Measurements from ENCODE around the gene ZNF578. TPM values are rescaled to one million over a fixed set of nuclear protein-coding genes. Genes with fewer than 3 reads are reported as not detected.

Gene ZNF578
- total RNA-seq (0.27 TPM), polyA plus RNA-seq (1 to 10 TPM; 2.5 to 5.9 (median 3.1) TPM)

DNA sequence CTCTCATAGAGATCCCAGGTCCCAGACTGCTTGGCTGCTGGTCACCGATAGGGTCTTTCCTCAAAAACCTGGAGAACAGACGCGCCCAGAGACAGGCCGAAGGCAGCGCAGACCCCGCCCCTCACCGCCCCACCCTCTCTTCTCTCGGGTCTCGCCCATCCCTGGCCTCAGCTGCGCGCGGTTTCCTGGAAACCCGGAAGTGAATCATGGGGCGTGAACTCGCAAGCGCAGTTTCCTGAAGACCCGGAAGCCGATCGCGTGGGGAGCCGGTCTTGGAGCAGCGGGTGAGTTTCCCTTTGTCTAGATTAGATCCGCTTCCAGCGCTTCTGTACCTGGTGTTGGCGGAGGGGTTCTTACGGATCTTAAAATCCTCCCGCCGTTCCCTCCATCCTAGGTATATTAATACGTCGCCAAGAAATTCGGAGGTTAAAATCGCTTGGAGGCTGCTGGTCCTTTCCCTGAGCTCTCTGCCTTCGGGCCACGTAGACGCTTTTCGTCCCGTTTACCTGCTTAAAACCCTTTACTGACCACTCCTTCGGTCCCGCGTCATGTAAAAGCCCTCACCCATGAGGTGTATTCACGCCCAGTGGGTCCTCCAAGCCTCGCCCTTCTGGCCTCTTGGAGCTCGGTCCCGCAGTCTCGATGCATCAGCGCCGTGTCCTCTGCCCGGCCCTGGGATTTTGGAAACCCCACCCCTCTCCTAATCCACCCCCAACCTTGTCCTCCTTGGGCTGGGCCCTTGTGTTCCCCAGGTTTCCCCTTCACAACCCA is at the start of gene ZNF578:
Gene ZNF578 (plus strand): TSS at position 230 of the 771 bp plus-strand sequence. CDS start 48,293 bp downstream, outside the sequence.
- no peak within 1 kb of the TSS for H3K27ac ChIP-seq (ENCODE audit: insufficient read depth, low read length, poor library complexity, severe bottlenecking)
- H3K27ac Mint-ChIP-seq, result peak within 1 kb of the TSS in 2 of 3 donors; percentile 14 to 67

DNA sequence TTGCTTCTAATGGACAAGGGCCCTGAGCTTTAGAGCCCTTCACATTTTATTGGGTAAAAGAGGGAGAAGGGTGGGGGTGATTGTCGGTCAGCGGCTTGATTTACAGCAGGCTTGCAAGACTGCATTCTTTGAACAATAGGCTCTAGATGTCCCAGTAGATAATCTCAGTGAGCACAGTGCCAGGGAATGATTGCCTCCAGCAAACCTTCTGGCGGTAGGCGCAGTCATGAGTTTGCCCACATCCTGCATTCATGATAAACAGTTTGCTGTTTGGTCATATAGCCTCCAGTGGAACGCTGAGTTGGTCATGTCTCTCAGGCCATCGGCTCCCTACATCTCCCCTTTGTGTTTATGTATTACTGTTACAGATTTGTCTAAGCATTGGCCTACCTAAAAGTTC is 43.1 kb upstream of the ZNF578 start:
- no peak for DNase-seq
- peaks cover 67 to 90% of the 10 kb centered on the region in 2 experiments for H3K9me3 ChIP-seq (ENCODE audit: control insufficient read depth in 2 of 2, low read length in 2 of 2)

More for the DNA sequence above, at the start of gene ZNF578:
- peaks cover 0 to 26% (median 3%) of the 10 kb centered on the region in 4 donors for H3K4me1 Mint-ChIP-seq
- peak within 1 kb of the TSS; percentile 85 for H3K4me3 ChIP-seq (ENCODE audit: low read depth, low read length)
- peaks cover 47% of the 10 kb centered on the region for H3K36me3 Mint-ChIP-seq
- H3K27me3 Mint-ChIP-seq, result no peaks in the 10 kb centered on the region
- DNase-seq (peak; percentile 11 to 74 (median 57)), ATAC-seq (ENCODE audit: low read depth in 2 of 2) (peak; percentile 68 to 73)
- peaks cover 18% of the 10 kb centered on the region for H3K36me3 ChIP-seq (ENCODE audit: control insufficient read depth, insufficient read depth, low read length)
- H3K4me1 ChIP-seq (ENCODE audit: control insufficient read depth, insufficient read depth, low read length, poor library complexity, severe bottlenecking), result no peaks in the 10 kb centered on the region
- no peaks in the 10 kb centered on the region for H3K27me3 ChIP-seq (ENCODE audit: control insufficient read depth, insufficient read depth, low read length)
- peaks cover 0 to 88% (median 46%) of the 10 kb centered on the region in 7 donors for H3K9me3 Mint-ChIP-seq
- H3K4me3 Mint-ChIP-seq, result peak within 1 kb of the TSS; percentile 83 to 91 (median 84)
- peaks cover 56 to 90% of the 10 kb centered on the region in 2 experiments for H3K9me3 ChIP-seq (ENCODE audit: control insufficient read depth in 2 of 2, low read length in 2 of 2)

GRCh38 chr19:52415711-52416110 is 37.6 kb upstream of the ZNF578 start:
- Mint-ChIP-seq H3K9me3 (peaks cover 0 to 79% (median 25%) of the 10 kb centered on the region in 7 donors), H3K36me3 (peaks cover 25% of the 10 kb centered on the region), H3K4me3 (no peak overlapping the region), H3K4me1 (no peaks in the 10 kb centered on the region), H3K27ac (no peak overlapping the region), H3K27me3 (no peaks in the 10 kb centered on the region)
- Histone ChIP-seq H3K9me3 (ENCODE audit: control insufficient read depth in 2 of 2, low read length in 2 of 2) (peaks cover 69 to 99% of the 10 kb centered on the region in 2 experiments), H3K36me3 (ENCODE audit: control insufficient read depth, insufficient read depth, low read length) (peaks cover 11% of the 10 kb centered on the region), H3K4me3 (ENCODE audit: low read depth, low read length) (no peak overlapping the region), H3K4me1 (ENCODE audit: control insufficient read depth, insufficient read depth, low read length, poor library complexity, severe bottlenecking) (no peaks in the 10 kb centered on the region), H3K27me3 (ENCODE audit: control insufficient read depth, insufficient read depth, low read length) (no peaks in the 10 kb centered on the region), H3K27ac (ENCODE audit: insufficient read depth, low read length, poor library complexity, severe bottlenecking) (no peak overlapping the region)
- DNase-seq, result no peak
- no peak for ATAC-seq (ENCODE audit: low read depth in 2 of 2)

More for the DNA sequence above, 43.1 kb upstream of the ZNF578 start:
- Histone ChIP-seq H3K4me3 (ENCODE audit: low read depth, low read length) (no peak overlapping the region), H3K27ac (ENCODE audit: insufficient read depth, low read length, poor library complexity, severe bottlenecking) (no peak overlapping the region), H3K27me3 (ENCODE audit: control insufficient read depth, insufficient read depth, low read length) (no peaks in the 10 kb centered on the region), H3K36me3 (ENCODE audit: control insufficient read depth, insufficient read depth, low read length) (peaks cover 63% of the 10 kb centered on the region), H3K4me1 (ENCODE audit: control insufficient read depth, insufficient read depth, low read length, poor library complexity, severe bottlenecking) (no peaks in the 10 kb centered on the region)
- H3K27ac Mint-ChIP-seq, result no peak overlapping the region
- no peaks in the 10 kb centered on the region for H3K4me1 Mint-ChIP-seq
- H3K9me3 Mint-ChIP-seq, result peaks cover 3 to 84% (median 34%) of the 10 kb centered on the region in 7 donors
- H3K27me3 Mint-ChIP-seq, result no peaks in the 10 kb centered on the region
- no peak overlapping the region for H3K4me3 Mint-ChIP-seq
- no peak for ATAC-seq (ENCODE audit: low read depth in 2 of 2)
- H3K36me3 Mint-ChIP-seq, result peaks cover 72% of the 10 kb centered on the region

GRCh38 chr19:52428937-52429336 is 24.4 kb upstream of the ZNF578 start, which contains the start of gene ZNF534:
Gene ZNF534, plus strand, starts transcription at chr19:52429148. Its CDS starts 2,327 bp downstream, at chr19:52431475.
- no peaks in the 10 kb centered on the region for H3K36me3 Mint-ChIP-seq

DNA sequence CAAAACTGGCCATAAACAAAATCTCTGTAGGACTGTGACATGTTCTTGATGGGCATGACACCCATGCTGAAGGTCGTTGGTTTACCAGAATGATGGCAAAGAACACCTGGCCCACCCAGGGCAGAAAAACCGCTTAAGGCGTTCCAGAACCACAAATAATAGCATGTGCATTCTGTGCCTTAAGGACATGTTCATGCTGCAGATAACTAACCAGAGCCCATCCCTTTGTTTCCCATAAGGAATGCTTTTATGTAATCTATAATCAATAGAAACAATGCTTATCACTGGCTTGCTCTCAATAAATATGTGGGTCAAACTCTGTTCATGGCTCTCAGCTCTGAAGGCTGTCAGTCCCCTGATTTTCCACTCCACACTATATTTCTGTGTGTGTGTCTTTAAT is 11.2 kb upstream of the ZNF578 start:
- Mint-ChIP-seq H3K4me1 (no peaks in the 10 kb centered on the region), H3K9me3 (peaks cover 5 to 79% (median 33%) of the 10 kb centered on the region in 7 donors), H3K27me3 (no peaks in the 10 kb centered on the region), H3K4me3 (no peak overlapping the region), H3K27ac (no peak overlapping the region), H3K36me3 (no peaks in the 10 kb centered on the region)
- H3K4me3 ChIP-seq (ENCODE audit: low read depth, low read length), result no peak overlapping the region
- no peaks in the 10 kb centered on the region for H3K27me3 ChIP-seq (ENCODE audit: control insufficient read depth, insufficient read depth, low read length)
- H3K4me1 ChIP-seq (ENCODE audit: control insufficient read depth, insufficient read depth, low read length, poor library complexity, severe bottlenecking), result no peaks in the 10 kb centered on the region
- DNase-seq, result no peak
- no peak overlapping the region for H3K27ac ChIP-seq (ENCODE audit: insufficient read depth, low read length, poor library complexity, severe bottlenecking)
- ATAC-seq (ENCODE audit: low read depth in 2 of 2), result no peak
- H3K9me3 ChIP-seq (ENCODE audit: control insufficient read depth in 2 of 2, low read length in 2 of 2), result peaks cover 31 to 55% of the 10 kb centered on the region in 2 experiments
- no peaks in the 10 kb centered on the region for H3K36me3 ChIP-seq (ENCODE audit: control insufficient read depth, insufficient read depth, low read length)

More at GRCh38 chr19:52428937-52429336, 24.4 kb upstream of the ZNF578 start, which contains the start of gene ZNF534:
- ATAC-seq (ENCODE audit: low read depth in 2 of 2) (no peak), DNase-seq (no peak)
- Histone ChIP-seq H3K36me3 (ENCODE audit: control insufficient read depth, insufficient read depth, low read length) (no peaks in the 10 kb centered on the region), H3K4me3 (ENCODE audit: low read depth, low read length) (no peak within 1 kb of the TSS), H3K27ac (ENCODE audit: insufficient read depth, low read length, poor library complexity, severe bottlenecking) (no peak within 1 kb of the TSS), H3K27me3 (ENCODE audit: control insufficient read depth, insufficient read depth, low read length) (no peaks in the 10 kb centered on the region), H3K9me3 (ENCODE audit: control insufficient read depth in 2 of 2, low read length in 2 of 2) (peaks cover 31 to 67% of the 10 kb centered on the region in 2 experiments), H3K4me1 (ENCODE audit: control insufficient read depth, insufficient read depth, low read length, poor library complexity, severe bottlenecking) (no peaks in the 10 kb centered on the region)
- Mint-ChIP-seq H3K27ac (no peak within 1 kb of the TSS), H3K4me1 (no peaks in the 10 kb centered on the region), H3K4me3 (no peak within 1 kb of the TSS), H3K27me3 (no peaks in the 10 kb centered on the region), H3K9me3 (peaks cover 0 to 67% (median 26%) of the 10 kb centered on the region in 7 donors)

GRCh38 chr19:52444506-52444905 is 8.8 kb upstream of the ZNF578 start:
- no peaks in the 10 kb centered on the region for H3K27me3 ChIP-seq (ENCODE audit: control insufficient read depth, insufficient read depth, low read length)
- peaks cover 4 to 79% (median 37%) of the 10 kb centered on the region in 7 donors for H3K9me3 Mint-ChIP-seq
- no peaks in the 10 kb centered on the region for H3K36me3 ChIP-seq (ENCODE audit: control insufficient read depth, insufficient read depth, low read length)
- H3K4me3 ChIP-seq (ENCODE audit: low read depth, low read length), result no peak overlapping the region
- H3K36me3 Mint-ChIP-seq, result no peaks in the 10 kb centered on the region
- H3K27me3 Mint-ChIP-seq, result no peaks in the 10 kb centered on the region
- no peak overlapping the region for H3K27ac ChIP-seq (ENCODE audit: insufficient read depth, low read length, poor library complexity, severe bottlenecking)
- no peak overlapping the region for H3K27ac Mint-ChIP-seq
- H3K4me1 Mint-ChIP-seq, result no peaks in the 10 kb centered on the region
- DNase-seq (no peak), ATAC-seq (ENCODE audit: low read depth in 2 of 2) (no peak)
- no peaks in the 10 kb centered on the region for H3K4me1 ChIP-seq (ENCODE audit: control insufficient read depth, insufficient read depth, low read length, poor library complexity, severe bottlenecking)
- H3K4me3 Mint-ChIP-seq, result no peak overlapping the region
- H3K9me3 ChIP-seq (ENCODE audit: control insufficient read depth in 2 of 2, low read length in 2 of 2), result peaks cover 24 to 49% of the 10 kb centered on the region in 2 experiments

DNA sequence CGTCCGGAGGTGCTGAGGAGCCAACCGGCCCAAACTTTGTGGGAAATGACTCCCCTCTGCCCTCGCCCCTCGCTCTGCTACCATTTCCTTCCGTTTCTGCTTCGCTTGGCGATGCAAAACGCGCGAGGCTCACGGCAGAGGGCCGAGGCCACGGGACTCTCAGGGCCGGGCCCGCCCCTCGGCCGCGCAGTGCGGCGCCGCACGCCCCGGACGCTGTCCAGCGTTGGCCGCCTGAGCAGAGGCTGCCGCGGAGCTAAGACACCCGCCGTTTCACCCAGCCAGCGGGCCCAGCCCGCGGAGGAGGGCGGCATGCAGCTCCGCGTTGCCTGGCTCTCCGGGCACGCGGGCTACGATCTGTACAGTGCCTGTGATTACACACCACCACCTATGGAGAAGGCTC is 2.1 kb upstream of the ZNF578 start:
- peaks cover 45 to 74% of the 10 kb centered on the region in 2 experiments for H3K9me3 ChIP-seq (ENCODE audit: control insufficient read depth in 2 of 2, low read length in 2 of 2)
- peaks cover 4 to 80% (median 43%) of the 10 kb centered on the region in 7 donors for H3K9me3 Mint-ChIP-seq
- H3K36me3 Mint-ChIP-seq, result peaks cover 25% of the 10 kb centered on the region

More for the DNA sequence above, 2.1 kb upstream of the ZNF578 start:
- Histone ChIP-seq H3K4me1 (ENCODE audit: control insufficient read depth, insufficient read depth, low read length, poor library complexity, severe bottlenecking) (no peaks in the 10 kb centered on the region), H3K36me3 (ENCODE audit: control insufficient read depth, insufficient read depth, low read length) (peaks cover 3% of the 10 kb centered on the region), H3K27me3 (ENCODE audit: control insufficient read depth, insufficient read depth, low read length) (no peaks in the 10 kb centered on the region), H3K27ac (ENCODE audit: insufficient read depth, low read length, poor library complexity, severe bottlenecking) (no peak overlapping the region), H3K4me3 (ENCODE audit: low read depth, low read length) (no peak overlapping the region)
- peaks cover 0 to 20% (median 3%) of the 10 kb centered on the region in 4 donors for H3K4me1 Mint-ChIP-seq
- H3K27me3 Mint-ChIP-seq, result no peaks in the 10 kb centered on the region
- ATAC-seq (ENCODE audit: low read depth in 2 of 2), result no peak
- peak overlapping the region in 1 of 4 donors; percentile 61 for H3K4me3 Mint-ChIP-seq
- no peak for DNase-seq
- H3K27ac Mint-ChIP-seq, result no peak overlapping the region

Measured in CD4-positive, CD25-positive, alpha-beta regulatory T cell (primary cell).